D721Med (cell line): ENCODE results near the gene MICAL3.

Experiments
- DNase-seq: peaks from one replicate; pipeline ENCODE4 v3.0.0; 2011; ENCODE audit warnings: low spot score; ENCODE audit not compliant: insufficient read length
- FAIRE-seq: peaks from 2 replicates; lab custom pipeline; 2011; peaks lifted over from hg19 to GRCh38; lab: Jason Lieb, UNC
- TF ChIP-seq, protein P1 (sequence below): IDR thresholded peaks from 2 replicates; pipeline ENCODE4 v1.5.1; 2012; ENCODE audit warnings: mild to moderate bottlenecking, control low read depth; ENCODE audit not compliant: insufficient read depth; ENCODE audit errors: missing control alignments

MICAL3 gene

DNA sequence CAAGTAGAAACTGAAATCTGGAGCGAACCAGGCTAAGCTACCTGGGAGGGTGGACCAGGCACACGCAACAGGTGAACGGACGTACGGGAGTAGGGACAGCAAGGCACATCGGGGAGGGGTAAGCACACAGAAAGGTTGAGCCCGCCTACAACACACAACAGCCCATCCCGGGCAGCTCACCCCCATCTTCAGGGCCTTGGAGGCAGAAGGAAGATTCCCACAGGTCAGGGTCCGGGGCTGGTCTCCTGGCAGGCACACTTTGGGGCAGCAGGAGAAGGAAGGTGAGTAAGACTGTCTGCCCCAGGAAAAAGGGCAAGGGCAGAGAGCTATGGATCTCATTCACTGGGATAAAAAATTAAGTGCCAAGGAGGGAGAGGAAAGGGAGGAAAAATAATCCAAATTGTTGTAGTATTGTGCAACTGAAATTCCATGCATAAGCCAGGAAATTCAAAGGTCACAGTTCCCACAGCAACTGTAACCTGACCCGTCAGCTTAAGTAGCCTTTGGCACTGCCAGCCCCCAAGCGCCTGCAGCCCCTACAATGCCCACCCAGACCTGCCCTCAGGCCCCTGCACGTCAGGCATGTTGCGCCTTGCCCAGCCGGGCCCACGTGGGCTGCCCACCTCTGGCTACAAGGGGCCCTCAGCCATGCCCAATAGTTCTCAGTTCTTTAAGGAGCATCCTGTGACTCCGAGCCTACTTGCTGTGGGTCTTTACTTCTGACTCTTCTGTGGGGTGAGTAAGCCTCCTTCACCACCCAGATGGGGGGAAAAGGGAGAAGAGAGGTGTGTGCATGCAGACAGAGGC is 51.8 kb downstream of the MICAL3 start:
- no peak for FAIRE-seq

DNA sequence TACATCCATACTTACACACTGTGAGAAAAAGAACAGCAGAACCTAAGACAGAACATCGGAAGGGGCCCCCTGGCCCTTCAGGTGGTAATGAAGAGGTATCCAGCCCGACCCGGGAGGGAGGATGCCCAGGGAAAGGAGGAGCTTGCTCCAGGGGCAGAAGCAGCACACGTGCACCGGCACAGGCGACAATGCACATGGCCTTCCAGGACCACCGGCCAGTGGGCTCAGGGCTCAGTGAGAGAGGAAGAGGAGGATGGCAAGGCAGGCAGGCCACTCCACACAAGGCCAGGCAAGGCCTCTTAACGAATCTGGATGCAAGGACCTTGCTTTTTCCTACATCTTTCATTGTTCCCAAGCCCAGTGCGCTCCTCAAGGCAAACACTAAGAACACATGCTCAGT is 52.6 kb downstream of the MICAL3 start:
- no peak for FAIRE-seq
- DNase-seq = no peak
- TF ChIP-seq, protein P1, sequence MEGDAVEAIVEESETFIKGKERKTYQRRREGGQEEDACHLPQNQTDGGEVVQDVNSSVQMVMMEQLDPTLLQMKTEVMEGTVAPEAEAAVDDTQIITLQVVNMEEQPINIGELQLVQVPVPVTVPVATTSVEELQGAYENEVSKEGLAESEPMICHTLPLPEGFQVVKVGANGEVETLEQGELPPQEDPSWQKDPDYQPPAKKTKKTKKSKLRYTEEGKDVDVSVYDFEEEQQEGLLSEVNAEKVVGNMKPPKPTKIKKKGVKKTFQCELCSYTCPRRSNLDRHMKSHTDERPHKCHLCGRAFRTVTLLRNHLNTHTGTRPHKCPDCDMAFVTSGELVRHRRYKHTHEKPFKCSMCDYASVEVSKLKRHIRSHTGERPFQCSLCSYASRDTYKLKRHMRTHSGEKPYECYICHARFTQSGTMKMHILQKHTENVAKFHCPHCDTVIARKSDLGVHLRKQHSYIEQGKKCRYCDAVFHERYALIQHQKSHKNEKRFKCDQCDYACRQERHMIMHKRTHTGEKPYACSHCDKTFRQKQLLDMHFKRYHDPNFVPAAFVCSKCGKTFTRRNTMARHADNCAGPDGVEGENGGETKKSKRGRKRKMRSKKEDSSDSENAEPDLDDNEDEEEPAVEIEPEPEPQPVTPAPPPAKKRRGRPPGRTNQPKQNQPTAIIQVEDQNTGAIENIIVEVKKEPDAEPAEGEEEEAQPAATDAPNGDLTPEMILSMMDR = no peak

More for the DNA sequence above, 51.8 kb downstream of the MICAL3 start:
- DNase-seq = no peak
- TF ChIP-seq, protein P1 = no peak

DNA sequence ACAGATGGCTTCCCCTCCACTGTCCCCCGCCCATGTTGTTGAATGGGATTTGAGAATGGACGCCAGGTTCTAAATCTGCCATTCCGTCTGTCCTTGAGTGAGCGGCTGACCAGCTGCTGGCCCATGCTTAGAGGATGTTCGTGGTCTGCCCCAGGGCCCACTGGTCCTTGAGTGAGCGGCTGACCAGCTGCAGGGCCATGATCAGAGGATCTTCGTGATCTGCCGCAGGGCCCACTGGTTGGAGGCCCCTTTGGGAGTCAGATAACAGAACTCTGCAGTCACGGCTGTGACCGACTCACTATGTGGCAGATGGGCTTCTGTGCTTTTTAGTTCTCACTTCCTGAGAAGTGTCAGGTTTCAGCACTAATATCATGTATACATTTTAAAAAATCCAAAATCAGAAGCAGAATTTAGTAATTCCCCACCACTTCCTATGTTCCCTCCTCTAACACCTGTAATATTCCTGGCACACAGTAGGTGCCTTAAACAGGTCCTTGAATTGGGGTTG is 54.1 kb downstream of the MICAL3 start:
- FAIRE-seq (no peak), DNase-seq (no peak)
- TF ChIP-seq, protein P1 = no peak

DNA sequence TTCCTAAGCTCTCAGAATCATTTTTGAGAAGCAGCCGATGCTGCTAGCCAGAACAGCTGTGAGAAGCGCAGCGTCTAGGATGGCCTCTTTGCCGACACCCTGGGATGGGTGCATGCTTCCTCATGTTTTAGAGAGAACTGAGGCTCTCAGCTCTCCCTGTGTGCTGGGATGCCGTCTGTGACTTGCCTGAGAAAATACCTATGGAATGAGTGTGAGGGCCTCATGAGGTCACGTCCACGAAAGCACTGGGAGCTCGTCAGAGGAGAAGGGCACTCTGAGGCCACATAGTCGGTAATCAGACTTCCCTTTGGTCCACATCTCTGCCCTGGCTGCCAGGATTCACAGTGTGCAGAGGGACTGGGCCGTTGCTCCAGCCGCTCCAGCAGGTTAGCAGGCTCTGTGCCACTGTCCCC is 54.7 kb downstream of the MICAL3 start:
- TF ChIP-seq, protein P1 = no peak
- DNase-seq (no peak), FAIRE-seq (no peak)

DNA sequence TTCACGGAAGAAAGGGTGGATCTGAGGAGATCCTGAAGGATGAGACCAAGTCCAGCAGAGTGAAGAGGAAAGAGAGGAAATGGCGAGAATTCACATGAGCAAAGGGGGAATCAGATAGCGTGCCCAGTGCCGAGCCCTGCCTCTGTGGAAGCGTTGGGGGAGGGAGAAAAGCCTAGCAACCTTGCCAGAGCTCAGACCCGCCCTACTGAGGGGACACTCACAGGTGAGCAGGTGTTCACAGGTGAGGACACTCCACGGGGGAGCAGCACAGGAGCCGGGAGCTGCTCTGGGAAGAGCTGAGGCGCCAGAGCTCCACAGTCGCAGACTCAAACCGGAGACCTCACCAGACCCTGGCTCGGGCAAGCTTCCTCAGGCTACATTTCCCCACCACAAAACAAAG is 56.2 kb downstream of the MICAL3 start:
- DNase-seq (no peak), FAIRE-seq (no peak)
- TF ChIP-seq, protein P1 = no peak

DNA sequence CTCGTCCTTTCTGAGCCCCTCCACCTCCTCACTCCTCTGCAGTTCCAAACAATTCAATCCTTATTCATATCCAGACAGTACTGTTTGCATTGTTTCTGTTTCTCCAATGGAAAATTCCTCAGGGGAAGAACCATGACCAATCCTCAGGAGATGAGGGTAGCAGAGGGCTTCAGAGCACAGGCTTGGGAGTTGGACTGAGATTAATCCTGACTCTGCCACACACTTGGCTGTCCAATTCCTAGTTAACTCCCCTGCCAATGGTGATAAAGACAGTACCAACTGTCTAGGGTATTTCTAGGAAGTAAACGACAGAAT is 58.0 kb downstream of the MICAL3 start:
- no peak for DNase-seq
- FAIRE-seq = no peak
- TF ChIP-seq, protein P1 = no peak
